Neural progenitor cell (in vitro differentiated cells): ENCODE measurements around the gene PIAS3. TPM values are rescaled to one million over a fixed set of nuclear protein-coding genes. Genes with fewer than 3 reads are reported as not detected.

ENCODE experiments used
- DNase-seq: peaks from one replicate; pipeline ENCODE4 v3.0.0-alpha.2; 2016; ENCODE audit warnings: low spot score
- H2AFZ ChIP-seq: fragments of 200-600 bp; sonication (generic); replicated peaks from 2 replicates; pipeline ENCODE4 v1.6.1; 2016; ENCODE audit warnings: antibody characterized with exemption
- H3F3A ChIP-seq: fragments of 200-600 bp; sonication (generic); 2 replicates; pipeline ENCODE4 v1.6.1; 2016; ENCODE audit warnings: antibody characterized with exemption, low read depth
- H3K27ac ChIP-seq: fragments of 200-600 bp; sonication (generic); 2 replicates; pipeline ENCODE4 v1.5.1; 2016; ENCODE audit warnings: mild to moderate bottlenecking
- H3K27me3 ChIP-seq: fragments of 200-600 bp; sonication (generic); 2 replicates; pipeline ENCODE4 v1.6.1; 2016; ENCODE audit warnings: mild to moderate bottlenecking, moderate library complexity
- H3K36me3 ChIP-seq: fragments of 200-600 bp; sonication (generic); 2 replicates; pipeline ENCODE4 v1.5.1; 2016
- H3K4me1 ChIP-seq: fragments of 200-600 bp; sonication (generic); 2 replicates; pipeline ENCODE4 v1.6.1; 2016; ENCODE audit warnings: mixed run types
- H3K4me2 ChIP-seq: fragments of 200-600 bp; sonication (generic); 2 replicates; pipeline ENCODE4 v1.6.1; 2016
- H3K4me3 ChIP-seq: fragments of 200-600 bp; sonication (generic); 2 replicates; pipeline ENCODE4 v1.5.1; 2016
- H3K79me2 ChIP-seq: fragments of 200-600 bp; sonication (generic); 2 replicates; pipeline ENCODE4 v1.6.1; 2016; ENCODE audit warnings: low read depth
- H3K9ac ChIP-seq: fragments of 200-600 bp; sonication (generic); 2 replicates; pipeline ENCODE4 v1.6.1; 2016
- H3K9me3 ChIP-seq: fragments of 200-600 bp; sonication (generic); 2 replicates; pipeline ENCODE4 v1.5.1; 2016; ENCODE audit warnings: low read depth
- H4K20me1 ChIP-seq: fragments of 200-600 bp; sonication (generic); 2 replicates; pipeline ENCODE4 v1.6.1; 2016; ENCODE audit warnings: low read depth
- H3K27ac Mint-ChIP-seq: 3 replicates; pipeline ENCODE4 v1.8.0; 2021; ENCODE audit warnings: mixed read lengths
- H3K27me3 Mint-ChIP-seq: 2 replicates; pipeline ENCODE4 v1.8.0; 2022; ENCODE audit warnings: low read depth, mild to moderate bottlenecking, inconsistent platforms, moderate library complexity, mixed read lengths; ENCODE audit not compliant: insufficient read depth
- H3K36me3 Mint-ChIP-seq: 3 replicates; pipeline ENCODE4 v1.8.0; 2021; ENCODE audit warnings: mixed read lengths
- H3K4me1 Mint-ChIP-seq: 3 replicates; pipeline ENCODE4 v1.8.0; 2021; ENCODE audit warnings: mixed read lengths
- H3K4me3 Mint-ChIP-seq: 3 replicates; pipeline ENCODE4 v1.8.0; 2021; ENCODE audit warnings: mild to moderate bottlenecking, moderate library complexity, mixed read lengths
- H3K9me3 Mint-ChIP-seq: 3 replicates; pipeline ENCODE4 v1.8.0; 2020; ENCODE audit warnings: mixed read lengths
- EZH2 ChIP-seq: fragments of 200-600 bp; sonication (generic); IDR thresholded peaks from 2 replicates; pipeline ENCODE4 v1.6.1; 2017; ENCODE audit warnings: antibody characterized with exemption, mild to moderate bottlenecking, moderate library complexity
- EZH2phosphoT487 ChIP-seq: fragments of 200-600 bp; sonication (generic); IDR thresholded peaks from 2 replicates; pipeline ENCODE4 v1.6.1; 2017; ENCODE audit warnings: antibody characterized with exemption
- total RNA-seq: library from RNA; depleted of rRNA; stranded (reverse); fragments of >200 nt; gene quantifications from 2 replicates; pipeline ENCODE4 v1.2.3, GENCODE V29; 2015; ENCODE audit warnings: low replicate concordance
- TF ChIP-seq, protein P1 (sequence below): fragments of 200-600 bp; sonication (generic); IDR thresholded peaks from 2 replicates; pipeline ENCODE4 v1.5.1; 2017; ENCODE audit warnings: antibody characterized with exemption, mild to moderate bottlenecking

Gene PIAS3
- total RNA-seq, 1 donor from 2014 or later = 15.7 TPM

DNA sequence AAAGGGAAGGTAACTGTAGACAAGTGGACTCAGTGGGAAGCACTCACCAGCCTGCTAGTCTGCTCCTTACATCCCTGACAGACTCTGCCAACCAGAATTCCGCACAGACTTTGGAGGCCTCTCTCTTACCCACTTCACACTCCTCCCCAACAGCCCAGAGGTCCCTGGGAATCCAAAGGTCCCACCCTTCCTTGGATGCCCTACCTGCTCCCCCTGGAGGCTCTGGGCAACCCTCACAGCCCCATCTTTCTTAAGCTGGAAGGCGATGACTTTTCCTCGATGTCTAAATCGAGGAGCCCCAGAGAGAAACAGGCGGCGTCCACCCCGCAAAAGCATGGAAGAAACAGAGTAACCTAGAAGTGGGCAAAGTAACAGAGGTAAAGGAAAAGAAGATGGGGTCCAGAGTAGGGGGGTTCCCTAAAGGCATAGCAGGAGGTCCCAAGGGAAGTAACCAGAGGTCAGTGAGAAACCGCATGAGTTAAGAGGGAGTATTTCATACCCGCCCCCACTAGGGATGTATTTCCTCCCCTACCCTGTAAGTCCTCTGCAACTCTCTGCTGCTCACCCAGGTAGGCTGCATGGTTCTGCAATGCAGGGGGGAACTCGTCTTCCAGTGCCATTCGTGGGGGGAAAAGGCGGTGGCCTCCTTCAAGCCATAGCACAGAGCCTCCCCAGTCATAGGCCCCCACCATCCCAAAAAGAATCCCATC, 42.6 kb upstream of the PIAS3 start:
- Histone ChIP-seq H3K27ac (no peak overlapping the region), H2AFZ (no peak overlapping the region), H3K4me2 (no peak overlapping the region), H3F3A (no peaks in the 10 kb centered on the region), H4K20me1 (no peaks in the 10 kb centered on the region), H3K36me3 (no peaks in the 10 kb centered on the region), H3K9me3 (no peaks in the 10 kb centered on the region), H3K4me3 (no peak overlapping the region), H3K79me2 (no peaks in the 10 kb centered on the region), H3K4me1 (no peaks in the 10 kb centered on the region), H3K9ac (no peak overlapping the region), H3K27me3 (no peaks in the 10 kb centered on the region)
- Mint-ChIP-seq H3K4me3 (peak overlapping the region; percentile 21), H3K36me3 (no peaks in the 10 kb centered on the region), H3K27ac (no peak overlapping the region), H3K4me1 (peaks cover 23% of the 10 kb centered on the region), H3K27me3 (peaks cover 18% of the 10 kb centered on the region), H3K9me3 (no peaks in the 10 kb centered on the region)
- DNase-seq = peak; percentile 11
- TF ChIP-seq, protein P1, sequence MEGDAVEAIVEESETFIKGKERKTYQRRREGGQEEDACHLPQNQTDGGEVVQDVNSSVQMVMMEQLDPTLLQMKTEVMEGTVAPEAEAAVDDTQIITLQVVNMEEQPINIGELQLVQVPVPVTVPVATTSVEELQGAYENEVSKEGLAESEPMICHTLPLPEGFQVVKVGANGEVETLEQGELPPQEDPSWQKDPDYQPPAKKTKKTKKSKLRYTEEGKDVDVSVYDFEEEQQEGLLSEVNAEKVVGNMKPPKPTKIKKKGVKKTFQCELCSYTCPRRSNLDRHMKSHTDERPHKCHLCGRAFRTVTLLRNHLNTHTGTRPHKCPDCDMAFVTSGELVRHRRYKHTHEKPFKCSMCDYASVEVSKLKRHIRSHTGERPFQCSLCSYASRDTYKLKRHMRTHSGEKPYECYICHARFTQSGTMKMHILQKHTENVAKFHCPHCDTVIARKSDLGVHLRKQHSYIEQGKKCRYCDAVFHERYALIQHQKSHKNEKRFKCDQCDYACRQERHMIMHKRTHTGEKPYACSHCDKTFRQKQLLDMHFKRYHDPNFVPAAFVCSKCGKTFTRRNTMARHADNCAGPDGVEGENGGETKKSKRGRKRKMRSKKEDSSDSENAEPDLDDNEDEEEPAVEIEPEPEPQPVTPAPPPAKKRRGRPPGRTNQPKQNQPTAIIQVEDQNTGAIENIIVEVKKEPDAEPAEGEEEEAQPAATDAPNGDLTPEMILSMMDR = peak; percentile 11
- no peak for TF ChIP-seq EZH2phosphoT487

- peak overlapping the region; percentile 72 for H3K27ac Mint-ChIP-seq
- no peaks in the 10 kb centered on the region for H3K9me3 Mint-ChIP-seq
- H3K4me2 ChIP-seq = peak overlapping the region; percentile 10
- DNase-seq = no peak
- H3K4me3 Mint-ChIP-seq = peak overlapping the region; percentile 67
- H3K36me3 Mint-ChIP-seq = no peaks in the 10 kb centered on the region
- H2AFZ ChIP-seq = no peak overlapping the region
- TF ChIP-seq EZH2phosphoT487 = no peak
- no peak overlapping the region for H3K4me3 ChIP-seq
- H3K36me3 ChIP-seq = no peaks in the 10 kb centered on the region
- no peaks in the 10 kb centered on the region for H3K9me3 ChIP-seq
- no peak overlapping the region for H3K9ac ChIP-seq
- no peaks in the 10 kb centered on the region for H3K4me1 ChIP-seq
- no peaks in the 10 kb centered on the region for H3K79me2 ChIP-seq
- H3F3A ChIP-seq = no peaks in the 10 kb centered on the region
- H3K4me1 Mint-ChIP-seq = peaks cover 23% of the 10 kb centered on the region
- peaks cover 22% of the 10 kb centered on the region for H3K27me3 Mint-ChIP-seq
- no peaks in the 10 kb centered on the region for H4K20me1 ChIP-seq
- H3K27me3 ChIP-seq = no peaks in the 10 kb centered on the region
- no peak overlapping the region for H3K27ac ChIP-seq
Observed at GRCh38 chr1:145898756-145899155, 39.9 kb upstream of the PIAS3 start.

- Histone ChIP-seq H3K4me3 (no peak overlapping the region), H2AFZ (no peak overlapping the region), H3K4me2 (no peak overlapping the region), H3K9ac (no peak overlapping the region), H3K4me1 (no peaks in the 10 kb centered on the region), H4K20me1 (no peaks in the 10 kb centered on the region), H3F3A (no peaks in the 10 kb centered on the region), H3K27ac (no peak overlapping the region), H3K36me3 (no peaks in the 10 kb centered on the region), H3K27me3 (no peaks in the 10 kb centered on the region), H3K79me2 (no peaks in the 10 kb centered on the region), H3K9me3 (no peaks in the 10 kb centered on the region)
- TF ChIP-seq EZH2 (no peak), EZH2phosphoT487 (no peak)
- TF ChIP-seq, protein P1 = no peak
- no peak for DNase-seq
- H3K27ac Mint-ChIP-seq = no peak overlapping the region
- H3K4me3 Mint-ChIP-seq = peak overlapping the region; percentile 1
- H3K27me3 Mint-ChIP-seq = peaks cover 22% of the 10 kb centered on the region
- H3K36me3 Mint-ChIP-seq = no peaks in the 10 kb centered on the region
- H3K4me1 Mint-ChIP-seq = peaks cover 25% of the 10 kb centered on the region
- H3K9me3 Mint-ChIP-seq = no peaks in the 10 kb centered on the region
Observed at GRCh38 chr1:145897969-145898368, 39.1 kb upstream of the PIAS3 start.

DNA sequence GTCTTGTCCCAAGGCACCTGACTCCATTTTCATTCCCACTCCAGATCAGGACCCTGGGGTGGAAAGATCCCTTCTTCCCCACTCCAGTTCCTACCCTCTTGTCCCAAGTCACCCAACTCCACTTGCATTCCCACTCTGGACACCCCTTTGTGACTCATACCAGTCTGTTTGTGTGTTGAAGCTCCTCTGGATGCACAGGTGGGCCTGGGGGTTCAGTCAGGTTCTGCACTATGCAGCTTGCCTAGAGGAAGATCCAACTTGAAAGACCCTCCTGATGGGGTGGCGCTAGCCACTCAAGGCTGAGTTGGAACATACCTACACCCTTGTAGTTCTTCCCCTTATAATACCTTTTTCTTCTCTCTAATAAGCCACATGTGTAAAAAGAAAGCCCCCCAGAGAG, 36.6 kb upstream of the PIAS3 start:
- no peak overlapping the region for H3K4me3 Mint-ChIP-seq
- H3K9me3 Mint-ChIP-seq = no peaks in the 10 kb centered on the region
- H3K36me3 Mint-ChIP-seq = no peaks in the 10 kb centered on the region

More for the DNA sequence above, 36.6 kb upstream of the PIAS3 start:
- H3K4me2 ChIP-seq = no peak overlapping the region
- Mint-ChIP-seq H3K4me1 (peaks cover 34% of the 10 kb centered on the region), H3K27ac (no peak overlapping the region), H3K27me3 (peaks cover 16% of the 10 kb centered on the region)
- H4K20me1 ChIP-seq = no peaks in the 10 kb centered on the region
- no peak for DNase-seq
- H2AFZ ChIP-seq = no peak overlapping the region
- no peaks in the 10 kb centered on the region for H3F3A ChIP-seq
- peaks cover 7% of the 10 kb centered on the region for H3K4me1 ChIP-seq
- no peak overlapping the region for H3K9ac ChIP-seq
- H3K79me2 ChIP-seq = no peaks in the 10 kb centered on the region
- no peaks in the 10 kb centered on the region for H3K27me3 ChIP-seq
- H3K36me3 ChIP-seq = no peaks in the 10 kb centered on the region
- H3K4me3 ChIP-seq = no peak overlapping the region
- H3K9me3 ChIP-seq = no peaks in the 10 kb centered on the region
- no peak overlapping the region for H3K27ac ChIP-seq
- TF ChIP-seq, protein P1 = no peak
- no peak for TF ChIP-seq EZH2
- no peak for TF ChIP-seq EZH2phosphoT487
